Stimulated activated CD4-positive, alpha-beta T cell treated with anti-CD3 and anti-CD28 coated beads, Interleukin-1b, Interleukin-23, amount 100 ng/mL, for 4 hours (primary cell): ENCODE measurements around the gene MAD2L2.

Source experiments
- DNase-seq, 2 donors: peaks; one replicate each; pipeline ENCODE4 v3.0.0-alpha.2; 2020; ENCODE audit warnings: low read depth in 2 of 2

The MAD2L2 gene

GRCh38 chr1:11629184-11630016 lies 51.5 kb downstream of the MAD2L2 start:
- DNase-seq = no peak

DNA sequence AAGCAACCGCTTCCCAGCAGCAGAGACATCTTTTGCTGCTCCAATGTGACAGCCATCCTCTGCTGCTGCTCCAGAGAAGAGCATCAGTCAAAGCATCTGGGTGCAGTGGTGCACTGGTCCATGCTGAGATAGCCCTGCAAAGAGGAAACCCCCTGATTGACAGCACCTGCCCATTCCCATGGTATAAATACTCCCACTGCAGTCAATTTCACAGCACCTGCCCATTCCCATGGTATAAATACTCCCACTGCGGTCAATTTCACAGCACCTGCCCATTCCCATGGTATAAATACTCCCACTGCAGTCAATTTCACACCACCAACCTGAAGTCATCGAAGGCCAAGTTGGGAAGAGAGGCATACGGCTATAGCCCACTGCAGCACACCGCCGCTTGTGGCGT lies 52.2 kb downstream of the MAD2L2 start:
- DNase-seq = no peak

- no peak for DNase-seq
Measured at GRCh38 chr1:11626551-11626950, 54.4 kb downstream of the MAD2L2 start.
